ENCODE results near the gene OSTM1. TPM values are rescaled to one million over a fixed set of nuclear protein-coding genes. Genes with fewer than 3 reads are reported as not detected.

Gene OSTM1
- total RNA-seq, 1 donor from 2014 or later = 49.9 TPM

- Mint-ChIP-seq H3K4me1 (ENCODE audit: unreplicated experiment) (peaks cover 44% of the 10 kb centered on the region), H3K36me3 (ENCODE audit: unreplicated experiment) (peaks cover 4% of the 10 kb centered on the region), H3K9me3 (ENCODE audit: unreplicated experiment) (no peaks in the 10 kb centered on the region), H3K4me3 (ENCODE audit: unreplicated experiment) (peak overlapping the region; percentile 84), H3K27me3 (ENCODE audit: unreplicated experiment) (peaks cover 65% of the 10 kb centered on the region), H3K27ac (ENCODE audit: unreplicated experiment) (no peak overlapping the region)
- DNase-seq (ENCODE audit: extremely low spot score, unreplicated experiment) = no peak
- TF ChIP-seq, protein P1, sequence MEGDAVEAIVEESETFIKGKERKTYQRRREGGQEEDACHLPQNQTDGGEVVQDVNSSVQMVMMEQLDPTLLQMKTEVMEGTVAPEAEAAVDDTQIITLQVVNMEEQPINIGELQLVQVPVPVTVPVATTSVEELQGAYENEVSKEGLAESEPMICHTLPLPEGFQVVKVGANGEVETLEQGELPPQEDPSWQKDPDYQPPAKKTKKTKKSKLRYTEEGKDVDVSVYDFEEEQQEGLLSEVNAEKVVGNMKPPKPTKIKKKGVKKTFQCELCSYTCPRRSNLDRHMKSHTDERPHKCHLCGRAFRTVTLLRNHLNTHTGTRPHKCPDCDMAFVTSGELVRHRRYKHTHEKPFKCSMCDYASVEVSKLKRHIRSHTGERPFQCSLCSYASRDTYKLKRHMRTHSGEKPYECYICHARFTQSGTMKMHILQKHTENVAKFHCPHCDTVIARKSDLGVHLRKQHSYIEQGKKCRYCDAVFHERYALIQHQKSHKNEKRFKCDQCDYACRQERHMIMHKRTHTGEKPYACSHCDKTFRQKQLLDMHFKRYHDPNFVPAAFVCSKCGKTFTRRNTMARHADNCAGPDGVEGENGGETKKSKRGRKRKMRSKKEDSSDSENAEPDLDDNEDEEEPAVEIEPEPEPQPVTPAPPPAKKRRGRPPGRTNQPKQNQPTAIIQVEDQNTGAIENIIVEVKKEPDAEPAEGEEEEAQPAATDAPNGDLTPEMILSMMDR (IDR thresholded peaks at IDR 0.05) = no peak
These were observed 45.2 kb upstream of the OSTM1 start for GRCh38 chr6:108119769-108120141.

DNA sequence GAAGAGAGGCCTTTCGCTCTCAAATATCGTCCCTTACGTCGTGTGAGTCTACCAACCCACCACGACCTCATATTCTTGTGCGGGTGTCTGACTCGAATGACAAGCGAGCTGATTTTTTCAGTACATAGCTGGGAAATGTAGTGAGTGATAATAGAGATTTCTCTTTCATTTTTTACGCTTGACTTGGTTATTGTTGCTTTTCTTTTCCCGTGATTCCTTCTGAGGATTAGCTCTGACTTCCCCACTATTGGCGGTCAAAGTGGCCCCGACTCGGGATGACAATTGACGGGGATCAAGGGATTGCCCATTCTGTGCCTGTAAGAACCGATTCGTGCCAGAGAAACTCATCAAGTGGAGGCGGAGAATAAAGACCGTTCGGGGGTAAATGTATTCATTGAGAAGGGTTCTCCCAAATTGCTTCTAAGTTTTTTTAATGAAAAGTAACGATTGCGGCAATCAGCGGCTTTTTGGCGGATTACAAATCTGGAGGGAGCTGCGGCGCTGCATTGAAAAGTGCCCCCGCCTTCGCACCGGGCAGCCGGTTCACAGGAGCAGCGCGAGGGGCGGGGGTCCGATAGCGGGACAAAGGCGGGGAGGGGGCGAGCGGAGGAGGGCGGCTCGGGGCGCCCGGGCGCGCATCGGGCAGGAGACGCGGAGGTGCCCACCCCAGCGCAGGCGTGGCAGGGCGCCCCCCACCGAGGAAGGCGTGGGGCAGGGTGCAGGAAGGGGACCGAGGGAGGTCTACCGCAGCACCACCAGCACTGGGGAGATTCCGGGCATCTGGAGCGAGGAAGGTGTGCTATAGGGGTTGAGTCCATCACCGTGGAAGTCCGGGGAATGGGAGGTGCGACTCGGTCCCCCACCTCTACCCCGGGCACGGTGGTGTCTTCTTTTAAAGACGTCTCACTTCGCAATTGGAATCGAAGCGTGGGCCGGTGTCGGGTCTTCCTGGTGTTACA lies 44.5 kb upstream of the OSTM1 start:
- peak overlapping the region; percentile 84 for H3K4me3 Mint-ChIP-seq (ENCODE audit: unreplicated experiment)
- no peaks in the 10 kb centered on the region for H3K9me3 Mint-ChIP-seq (ENCODE audit: unreplicated experiment)
- H3K4me1 Mint-ChIP-seq (ENCODE audit: unreplicated experiment) = peaks cover 40% of the 10 kb centered on the region
- TF ChIP-seq, protein P1 (IDR thresholded peaks at IDR 0.05) = no peak
- peaks cover 4% of the 10 kb centered on the region for H3K36me3 Mint-ChIP-seq (ENCODE audit: unreplicated experiment)
- DNase-seq (ENCODE audit: extremely low spot score, unreplicated experiment) = no peak
- H3K27ac Mint-ChIP-seq (ENCODE audit: unreplicated experiment) = no peak overlapping the region
- peaks cover 72% of the 10 kb centered on the region for H3K27me3 Mint-ChIP-seq (ENCODE audit: unreplicated experiment)

- TF ChIP-seq, protein P1 (IDR thresholded peaks at IDR 0.05) = no peak
- no peak for DNase-seq (ENCODE audit: extremely low spot score, unreplicated experiment)
- peaks cover 74% of the 10 kb centered on the region for H3K27me3 Mint-ChIP-seq (ENCODE audit: unreplicated experiment)
- H3K27ac Mint-ChIP-seq (ENCODE audit: unreplicated experiment) = no peak overlapping the region
- peak overlapping the region; percentile 84 for H3K4me3 Mint-ChIP-seq (ENCODE audit: unreplicated experiment)
- H3K9me3 Mint-ChIP-seq (ENCODE audit: unreplicated experiment) = no peaks in the 10 kb centered on the region
- H3K36me3 Mint-ChIP-seq (ENCODE audit: unreplicated experiment) = peaks cover 4% of the 10 kb centered on the region
- H3K4me1 Mint-ChIP-seq (ENCODE audit: unreplicated experiment) = peaks cover 36% of the 10 kb centered on the region
These were observed 43.8 kb upstream of the OSTM1 start for GRCh38 chr6:108118359-108118724.

DNA sequence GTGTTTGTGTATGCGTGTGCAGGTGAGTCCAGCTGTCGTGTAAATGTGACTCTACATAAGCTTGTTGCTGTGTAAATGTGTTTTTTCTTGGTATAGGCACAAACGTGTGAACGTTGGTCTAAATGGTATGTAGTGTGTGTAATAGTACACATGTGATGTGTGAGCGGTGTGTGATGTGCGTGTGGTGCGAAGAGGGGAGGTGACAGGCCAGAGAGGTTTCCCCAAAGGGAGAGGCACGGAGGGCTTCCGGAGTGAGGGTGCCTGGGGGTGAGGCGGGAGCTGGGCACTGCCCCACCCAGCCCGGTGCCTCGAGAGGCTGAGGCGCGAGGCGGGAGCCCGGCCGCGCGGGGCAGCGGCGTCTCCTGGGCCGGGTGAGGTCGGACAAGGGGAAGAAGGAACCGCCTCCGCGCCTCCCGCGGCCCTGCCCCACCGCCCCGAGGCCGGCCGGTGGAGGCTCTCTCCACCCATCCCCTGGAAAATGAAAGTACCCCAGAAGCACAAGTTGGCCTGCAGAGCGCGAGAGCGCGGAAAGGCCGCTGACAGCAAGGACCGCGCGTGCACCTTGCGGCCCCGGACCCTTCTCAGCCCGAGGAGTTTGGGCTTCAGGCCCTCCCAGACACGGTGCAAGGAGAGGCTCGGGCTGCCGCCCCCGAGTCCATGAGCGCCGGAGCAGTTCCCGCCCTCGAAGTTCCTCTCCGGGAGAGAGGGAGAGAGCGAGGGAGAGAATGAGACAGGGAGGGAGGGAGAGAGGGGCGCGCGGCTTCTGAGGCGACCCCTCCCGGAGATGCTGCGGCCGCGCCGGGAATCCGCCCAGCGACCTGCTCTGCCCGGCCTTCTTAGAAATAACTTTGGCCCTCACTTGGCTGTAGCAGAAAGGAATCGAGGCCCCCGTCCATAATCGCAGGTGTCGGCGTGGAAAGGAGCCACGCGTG lies 43.2 kb upstream of the OSTM1 start:
- Mint-ChIP-seq H3K4me3 (ENCODE audit: unreplicated experiment) (peak overlapping the region; percentile 64), H3K4me1 (ENCODE audit: unreplicated experiment) (peaks cover 34% of the 10 kb centered on the region), H3K36me3 (ENCODE audit: unreplicated experiment) (peaks cover 4% of the 10 kb centered on the region), H3K9me3 (ENCODE audit: unreplicated experiment) (no peaks in the 10 kb centered on the region), H3K27ac (ENCODE audit: unreplicated experiment) (no peak overlapping the region), H3K27me3 (ENCODE audit: unreplicated experiment) (peaks cover 79% of the 10 kb centered on the region)
- DNase-seq (ENCODE audit: extremely low spot score, unreplicated experiment) = no peak
- TF ChIP-seq, protein P1 (IDR thresholded peaks at IDR 0.05) = no peak
